Breast epithelium (tissue), 3 donors: ENCODE results near the gene CTNNBL1.

ENCODE experiments used
- CTCF ChIP-seq, 3 donors: fragments of 450-650 bp; IDR thresholded peaks; one replicate each; pipeline ENCODE4 v1.5.1; 2016 to 2017; ENCODE audit warnings: antibody characterized with exemption in 3 of 3, mild to moderate bottlenecking in 3 of 3, moderate library complexity in 3 of 3
- POLR2A ChIP-seq: fragments of 450-650 bp; IDR thresholded peaks from one replicate; pipeline ENCODE4 v1.6.1; 2016; ENCODE audit warnings: antibody characterized with exemption, mild to moderate bottlenecking, moderate library complexity

- no peak for TF ChIP-seq POLR2A
- TF ChIP-seq CTCF (IDR thresholded peaks at IDR 0.05) = no peak
Measured at GRCh38 chr20:37912874-37913273, 219.0 kb downstream of the CTNNBL1 start.
